ENCODE measurements around the gene TBCD.

- TF ChIP-seq CTCF (conservative IDR thresholded peaks at IDR 0.05; ENCODE audit: low read length): no peak
- TF ChIP-seq EZH2phosphoT487 (IDR thresholded peaks at IDR 0.05; ENCODE audit: borderline replicate concordance, low read depth, low read length): no peak
Observed at GRCh38 chr17:82940226-82941020, 188.6 kb downstream of the TBCD start.

All from OCI-LY7 (cell line).